DLD1 (cell line): ENCODE results near the gene EIF6.
"Not testable (repeated sequence)": the region's sequence is repeated elsewhere in the genome, so short reads cannot be mapped to it uniquely, and the experiment has no call there.

ENCODE experiments used
- in situ Hi-C: cut with HindIII; loops from 2 replicates; pipeline ENCODE4 v1.10.0; 2017; ENCODE audit warnings: low sequenced_read_pairs

Gene EIF6

DNA sequence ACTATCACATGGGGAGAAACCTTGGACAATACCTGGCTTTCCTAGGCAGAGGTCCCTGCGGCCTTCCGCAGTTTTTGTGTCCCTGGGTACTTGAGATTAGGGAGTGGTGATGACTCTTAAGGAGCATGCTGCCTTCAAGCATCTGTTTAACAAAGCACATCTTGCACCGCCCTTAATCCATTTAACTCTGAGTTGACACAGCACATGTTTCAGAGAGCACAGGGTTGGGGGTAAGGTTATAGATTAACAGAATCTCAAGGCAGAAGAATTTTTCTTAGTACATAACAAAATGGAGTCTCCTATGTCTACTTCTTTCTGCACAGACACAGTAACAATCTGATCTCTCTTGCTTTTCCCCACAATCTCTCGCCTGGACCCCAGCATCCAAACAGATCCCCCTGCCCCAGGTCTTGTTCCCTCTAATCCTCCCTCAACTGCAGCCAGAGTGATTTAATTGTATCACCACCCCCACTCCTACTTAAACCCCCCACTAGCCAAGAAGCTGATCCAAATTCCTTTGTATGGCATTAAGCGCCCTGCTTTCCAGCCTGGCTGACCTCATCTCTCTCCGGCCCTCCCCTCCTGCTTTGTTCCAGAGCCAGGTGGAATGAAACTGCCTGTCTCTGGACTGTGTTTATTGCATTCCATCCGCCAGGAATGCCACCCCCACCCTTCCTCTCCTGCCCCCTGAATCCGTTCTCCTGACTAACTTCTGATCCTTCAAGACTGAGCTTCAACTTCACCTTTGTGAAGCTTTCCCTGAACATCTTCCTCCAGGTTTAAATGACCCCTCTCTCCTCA is 21.6 kb downstream of the EIF6 start:
- in situ Hi-C loops = not testable (repeated sequence)

DNA sequence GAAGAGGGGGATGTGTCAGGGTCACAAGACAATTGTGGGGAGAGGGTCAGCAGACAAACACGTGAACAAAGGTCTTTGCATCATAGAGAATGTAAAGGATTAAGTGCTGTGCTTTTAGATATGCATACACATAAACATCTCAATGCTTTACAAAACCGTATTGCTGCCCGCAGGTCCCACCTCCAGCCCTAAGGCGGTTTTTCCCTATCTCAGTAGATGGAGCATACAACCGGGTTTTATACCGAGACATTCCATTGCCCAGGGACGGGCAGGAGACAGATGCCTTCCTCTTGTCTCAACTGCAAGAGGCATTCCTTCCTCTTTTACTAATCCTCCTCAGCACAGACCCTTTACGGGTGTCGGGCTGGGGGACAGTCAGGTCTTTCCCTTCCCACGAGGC is 22.3 kb downstream of the EIF6 start:
- in situ Hi-C loops = not testable (repeated sequence)

DNA sequence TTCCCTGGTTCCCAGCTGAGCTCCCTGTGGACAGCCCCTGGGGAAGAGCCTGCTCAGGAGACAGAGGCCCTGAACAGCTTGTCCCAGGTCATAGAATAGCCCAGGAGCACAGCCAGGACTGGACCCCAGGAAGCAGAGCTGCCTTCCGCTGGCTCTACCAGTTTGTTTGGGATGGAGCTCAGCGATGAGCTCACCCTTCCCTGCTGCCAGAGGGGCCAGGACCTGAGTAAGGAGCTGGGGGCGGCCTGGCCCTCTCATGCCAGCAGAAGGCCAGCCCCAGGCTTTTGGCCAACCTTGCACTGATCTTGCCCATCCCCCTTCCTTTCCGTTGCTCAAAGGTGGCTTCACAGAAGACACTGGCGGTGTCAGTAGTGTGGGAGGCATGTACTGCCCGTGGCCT is 24.1 kb downstream of the EIF6 start:
- in situ Hi-C loops = no loop called here

GRCh38 chr20:35257175-35257909 is 27.2 kb downstream of the EIF6 start:
- in situ Hi-C loops = no loop called here

GRCh38 chr20:35254448-35254999 is 30.0 kb downstream of the EIF6 start:
- in situ Hi-C loops = no loop called here

- in situ Hi-C loops = no loop called here
Measured at GRCh38 chr20:35253010-35253409, 31.6 kb downstream of the EIF6 start.

DNA sequence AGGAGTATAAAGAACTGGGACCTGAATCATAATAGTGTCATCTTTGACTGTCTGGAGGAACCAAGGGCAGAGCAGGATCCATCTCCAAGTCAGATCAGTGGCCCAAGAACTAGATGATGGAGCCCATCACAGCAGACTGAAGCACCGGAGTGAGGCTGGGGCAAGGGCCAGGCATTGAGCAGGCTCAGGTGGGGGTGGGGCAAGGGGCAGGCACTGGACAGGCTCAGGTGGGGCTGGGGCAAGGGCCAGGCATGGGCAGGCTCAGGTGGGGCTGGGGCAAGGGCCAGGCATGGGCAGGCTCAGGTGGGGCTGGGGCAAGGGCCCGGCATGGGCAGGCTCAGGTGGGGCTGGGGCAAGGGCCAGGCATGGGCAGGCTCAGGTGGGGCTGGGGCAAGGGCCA is 32.0 kb downstream of the EIF6 start:
- in situ Hi-C loops = not testable (repeated sequence)

DNA sequence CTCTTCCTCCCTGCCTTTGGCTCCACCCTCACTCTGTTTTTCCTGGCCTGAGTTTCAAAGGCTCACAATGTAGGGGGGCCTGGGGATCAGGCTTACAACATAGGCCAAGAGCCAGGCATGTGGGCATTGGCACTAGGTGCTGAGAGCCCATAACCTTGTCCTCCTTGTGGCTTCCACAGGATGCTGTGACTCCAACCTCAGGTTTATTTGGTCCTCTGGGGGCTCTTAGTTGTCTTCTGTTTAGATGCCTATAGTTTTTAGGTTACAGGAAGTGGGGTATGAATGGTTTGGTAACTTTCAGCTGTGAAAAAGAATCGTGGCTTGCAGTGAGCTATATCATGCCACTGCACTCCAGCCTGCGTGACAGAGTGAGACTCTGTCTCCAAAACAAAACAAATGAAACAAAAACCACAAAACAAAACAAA is 32.5 kb downstream of the EIF6 start:
- in situ Hi-C loops = no loop called here

DNA sequence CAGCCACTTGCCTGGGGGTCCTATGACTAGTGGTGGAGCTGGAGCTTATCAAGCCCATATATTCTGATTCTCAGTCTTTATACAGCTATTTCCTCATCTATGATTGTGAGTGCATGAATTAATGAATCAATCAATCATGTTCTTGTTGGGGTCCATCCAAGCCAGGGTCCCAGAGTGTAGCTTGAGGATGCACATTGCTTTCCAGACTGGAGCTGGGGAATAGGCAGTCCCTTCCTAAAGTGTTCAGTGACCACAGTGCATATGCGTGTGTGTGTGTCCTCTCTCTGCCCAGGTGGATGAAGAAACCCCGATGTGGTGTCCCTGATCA is 33.0 kb downstream of the EIF6 start:
- in situ Hi-C loops = no loop called here

- in situ Hi-C loops = no loop called here
Measured at GRCh38 chr20:35248641-35249475, 35.7 kb downstream of the EIF6 start.

- in situ Hi-C loops = no loop called here
Measured at GRCh38 chr20:35246723-35247122, 37.8 kb downstream of the EIF6 start.

DNA sequence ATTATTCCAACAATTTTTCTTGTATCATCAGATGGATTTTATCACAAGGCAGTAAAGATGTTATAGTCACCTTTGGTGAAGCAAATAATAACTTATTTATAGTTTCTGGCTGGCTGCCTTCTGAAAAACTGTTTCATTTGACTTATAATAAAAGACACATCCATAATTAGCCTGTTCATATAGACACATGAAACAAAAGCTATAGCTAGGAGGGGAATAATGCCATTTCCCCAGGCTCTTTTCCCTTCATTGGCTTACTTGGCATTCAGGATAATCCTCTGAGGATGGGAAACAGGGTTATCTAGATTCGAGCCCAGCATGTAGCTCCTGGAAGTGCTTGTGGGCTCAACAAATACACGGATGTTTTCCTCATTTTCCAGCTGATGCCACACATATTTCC is 40.6 kb downstream of the EIF6 start:
- in situ Hi-C loops = no loop called here

- in situ Hi-C loops = no loop called here
Measured at GRCh38 chr20:35243317-35243716, 41.3 kb downstream of the EIF6 start.

GRCh38 chr20:35240811-35241293 is 43.7 kb downstream of the EIF6 start:
- in situ Hi-C loops = no loop called here

DNA sequence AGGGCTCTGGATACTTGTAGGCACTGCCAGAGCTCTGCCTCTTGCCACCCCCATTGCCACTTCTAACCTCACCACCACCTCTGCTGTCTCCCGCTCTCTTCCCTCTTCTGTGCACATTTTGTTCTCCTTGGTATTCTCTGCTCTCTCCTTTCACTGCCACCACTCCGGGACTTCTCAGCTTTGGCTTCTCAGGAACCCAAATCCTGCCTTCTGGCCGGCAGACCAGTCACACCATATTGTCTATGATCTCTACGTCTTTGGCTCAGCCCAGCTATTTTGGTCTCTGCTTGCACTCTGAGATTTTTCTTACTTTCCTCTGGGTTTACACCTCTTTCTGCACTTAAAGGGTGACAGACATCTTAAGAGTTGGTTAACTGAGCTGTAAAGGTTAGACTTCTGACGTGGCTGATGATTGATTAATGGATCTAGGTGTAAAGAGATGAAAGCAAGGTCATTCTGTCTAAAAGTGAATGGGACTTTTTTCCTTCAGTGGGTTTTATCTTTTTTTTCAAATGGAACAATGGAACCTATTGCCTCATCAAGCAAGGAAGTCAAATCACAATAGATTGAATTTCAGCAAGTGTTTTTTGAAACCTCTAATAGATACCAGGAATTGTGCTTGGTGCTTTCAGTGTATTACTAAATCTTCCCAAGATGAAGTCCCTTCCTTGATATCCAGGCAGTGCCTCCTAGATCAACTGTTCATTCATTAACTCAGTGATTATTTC is 44.3 kb downstream of the EIF6 start:
- in situ Hi-C loops = no loop called here

DNA sequence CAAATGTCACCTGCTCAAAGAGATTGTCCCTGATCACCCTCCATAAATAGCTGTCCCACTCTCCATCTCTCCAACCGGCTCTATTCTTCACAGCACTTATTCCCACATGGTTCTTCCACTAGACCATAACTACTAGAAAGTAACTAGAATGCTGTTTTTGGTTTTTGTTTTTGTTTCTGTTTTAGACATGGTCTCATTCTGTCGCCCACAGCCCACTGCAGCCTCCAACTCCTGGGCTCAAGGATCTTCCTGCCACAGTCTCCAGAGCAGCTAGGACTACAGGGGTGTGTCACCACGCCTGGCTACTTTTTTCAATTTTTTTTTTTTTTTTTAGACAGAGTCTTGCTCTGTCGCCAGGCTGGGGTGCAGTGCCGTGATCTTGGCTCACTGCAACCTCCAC is 45.8 kb downstream of the EIF6 start:
- in situ Hi-C loops = no loop called here

- in situ Hi-C loops = no loop called here
Measured at GRCh38 chr20:35238170-35238569, 46.4 kb downstream of the EIF6 start.

DNA sequence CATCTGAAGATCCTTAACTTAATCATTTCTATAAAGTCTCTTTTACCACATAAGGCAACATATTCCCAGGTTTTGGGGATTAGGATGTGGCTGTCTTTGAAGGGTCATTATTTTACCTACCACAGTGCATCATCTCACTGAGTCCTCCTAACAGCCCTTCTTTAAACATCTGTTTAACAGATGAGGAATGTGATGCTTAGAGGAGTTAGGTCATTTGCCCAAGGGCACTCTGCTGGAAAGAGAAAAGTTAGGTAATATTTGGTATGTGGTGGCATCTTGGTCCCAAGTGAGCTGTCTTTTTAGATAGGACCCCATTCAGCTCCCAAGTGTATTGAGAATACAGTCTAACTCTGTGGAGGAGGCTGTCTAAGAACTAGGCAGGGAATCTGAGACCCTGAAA is 47.1 kb downstream of the EIF6 start:
- in situ Hi-C loops = no loop called here

DNA sequence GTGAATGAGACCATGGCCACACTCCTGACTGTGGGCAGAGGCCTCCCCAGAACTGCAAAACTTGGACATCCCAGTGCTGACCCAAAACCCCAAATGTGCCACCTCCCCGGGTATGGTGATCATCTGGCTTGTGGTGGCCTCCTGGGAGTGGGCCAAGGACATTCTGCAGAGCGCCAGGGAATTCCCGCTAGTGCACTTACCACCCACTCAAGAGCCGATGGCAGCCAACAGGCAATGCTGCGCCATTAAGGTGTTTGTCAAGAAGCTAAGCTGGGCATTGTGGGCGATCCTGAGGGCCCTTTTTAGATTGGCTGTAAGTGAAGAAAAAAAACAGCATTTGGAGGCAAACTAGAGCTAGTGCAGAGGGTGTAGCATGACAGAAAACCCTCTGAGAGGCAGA is 48.7 kb downstream of the EIF6 start:
- in situ Hi-C loops = no loop called here

GRCh38 chr20:35232575-35232974 is 52.0 kb downstream of the EIF6 start:
- in situ Hi-C loops = no loop called here
